ENCODE results near the gene ZNF324B.

GRCh38 chr19:58474291-58474996 is 23.0 kb downstream of the ZNF324B start:
- TF ChIP-seq CTCF (IDR thresholded peaks at IDR 0.05; ENCODE audit: low read length) (no peak), EZH2phosphoT487 (IDR thresholded peaks at IDR 0.05; ENCODE audit: low read length) (no peak)

Measured in MM.1S (cell line).